H1 (cell line): ENCODE data around the gene GLS. TPM values are rescaled to one million over a fixed set of nuclear protein-coding genes. Genes with fewer than 3 reads are reported as not detected.

ENCODE experiments used
- CTCF ChIA-PET: fragments of 300-600 bp; sonication (Branson Sonifier 250); formaldehyde crosslinking; loops from one replicate; lab custom pipeline; 2021; ENCODE audit not compliant: partially characterized antibody; lab: Charles Lee
- POLR2A ChIA-PET: fragments of 300-600 bp; sonication (Branson Sonifier 250); formaldehyde crosslinking; loops from one replicate; lab custom pipeline; 2021; ENCODE audit warnings: inconsistent platforms; ENCODE audit not compliant: partially characterized antibody; lab: Charles Lee
- DNase-seq, 2 experiments: peaks; one replicate each; pipeline versions ENCODE4 v3.0.0 to v3.0.0-alpha.2; 2010 to 2022; ENCODE audit warnings: low spot score in 2 of 2, low read depth in 1 of 2, mixed read lengths in 1 of 2
- FAIRE-seq: peaks from 2 replicates; lab custom pipeline; 2011; peaks lifted over from hg19 to GRCh38; lab: Jason Lieb, UNC
- H2AFZ ChIP-seq: 2 replicates; pipeline ENCODE4 v1.8.1; 2012; ENCODE audit warnings: low read length, inconsistent platforms
- H2AK5ac ChIP-seq: 2 replicates; pipeline ENCODE4 v1.6.1; 2013; ENCODE audit warnings: low read depth, low read length
- H2BK120ac ChIP-seq: replicated peaks from 2 replicates; pipeline ENCODE3; 2013; ENCODE audit warnings: low read depth, low read length, inconsistent platforms
- H2BK12ac ChIP-seq: 2 replicates; pipeline ENCODE4 v1.6.1; 2013; ENCODE audit warnings: low read depth, low read length
- H2BK15ac ChIP-seq: 2 replicates; pipeline ENCODE4 v1.6.1; 2013; ENCODE audit warnings: low read length
- H2BK20ac ChIP-seq: 2 replicates; pipeline ENCODE4 v1.6.1; 2013; ENCODE audit warnings: low read length
- H2BK5ac ChIP-seq: 2 replicates; pipeline ENCODE4 v1.6.1; 2013; ENCODE audit warnings: low read depth, low read length
- H3K14ac ChIP-seq: 2 replicates; pipeline ENCODE4 v1.6.1; 2013; ENCODE audit warnings: inconsistent platforms; ENCODE audit not compliant: insufficient read length
- H3K18ac ChIP-seq: 2 replicates; pipeline ENCODE4 v1.6.1; 2013; ENCODE audit warnings: low read length; ENCODE audit errors: extremely low read depth
- H3K23ac ChIP-seq: 2 replicates; pipeline ENCODE4 v1.6.1; 2013; ENCODE audit warnings: inconsistent platforms; ENCODE audit not compliant: insufficient read length
- H3K23me2 ChIP-seq: 2 replicates; pipeline ENCODE4 v1.6.1; 2013; ENCODE audit warnings: low read depth, low read length
- H3K27ac ChIP-seq: 2 replicates; pipeline ENCODE4 v1.6.1; 2011; ENCODE audit warnings: low read depth, low read length, inconsistent platforms
- H3K27me3 ChIP-seq, 4 experiments: replicated peaks in 1 of 4; 1 replicate in 1 of 4; 2 replicates in 3 of 4; pipeline versions ENCODE4 v1.6.1 to v1.8.1; 2011 to 2013; ENCODE audit warnings: low read length in 3 of 4, mild to moderate bottlenecking in 3 of 4, inconsistent platforms in 2 of 4, mixed read lengths in 2 of 4, moderate library complexity in 1 of 4; ENCODE audit not compliant: control insufficient read depth in 3 of 4, insufficient read depth in 3 of 4; ENCODE audit errors: extremely low read depth in 1 of 4
- H3K36me3 ChIP-seq, 4 experiments: 2 replicates each; pipeline versions ENCODE4 v1.6.1 to v1.8.1; 2011 to 2013; ENCODE audit warnings: mild to moderate bottlenecking in 4 of 4, low read length in 3 of 4, moderate library complexity in 2 of 4, control low read depth in 1 of 4, inconsistent platforms in 1 of 4; ENCODE audit not compliant: insufficient read depth in 4 of 4, control insufficient read depth in 2 of 4
- H3K4ac ChIP-seq: replicated peaks from 2 replicates; pipeline ENCODE3; 2013; ENCODE audit warnings: low read length, low read depth, mixed read lengths, inconsistent platforms; ENCODE audit not compliant: insufficient read length
- H3K4me1 ChIP-seq, 4 experiments: replicated peaks in 1 of 4; 1 replicate in 1 of 4; 2 replicates in 3 of 4; pipeline versions ENCODE4 v1.6.1 to v1.8.1; 2011 to 2013; ENCODE audit warnings: low read length in 3 of 4, inconsistent platforms in 2 of 4, mixed read lengths in 1 of 4; ENCODE audit not compliant: insufficient read depth in 4 of 4, control insufficient read depth in 3 of 4
- H3K4me2 ChIP-seq, 2 experiments: 2 replicates each; pipeline versions ENCODE4 v1.6.1 to v1.8.1; 2011 to 2013; ENCODE audit warnings: low read depth in 2 of 2, low read length in 2 of 2, control low read depth in 1 of 2, inconsistent platforms in 1 of 2, mild to moderate bottlenecking in 1 of 2; ENCODE audit not compliant: insufficient read depth in 1 of 2
- H3K4me3 ChIP-seq, 4 experiments: fragments of 200-600, 300-600 bp in 1 of 4; sonication (generic), shearing (Covaris generic), sonication (Bioruptor Twin) in 1 of 4; 2 replicates each; pipeline versions ENCODE4 v1.5.1 to v1.8.1; 2011 to 2016; ENCODE audit warnings: low read length in 4 of 4, low read depth in 3 of 4, control low read depth in 2 of 4, inconsistent platforms in 2 of 4, mild to moderate bottlenecking in 2 of 4, mixed read lengths in 1 of 4, moderate library complexity in 1 of 4; ENCODE audit not compliant: insufficient read depth in 2 of 4; ENCODE audit errors: extremely low read depth in 1 of 4
- H3K56ac ChIP-seq: replicated peaks from 2 replicates; pipeline ENCODE3; 2013; ENCODE audit warnings: low read depth, mild to moderate bottlenecking, mixed read lengths, low read length, inconsistent platforms; ENCODE audit not compliant: insufficient read length
- H3K79me1 ChIP-seq: 2 replicates; pipeline ENCODE4 v1.6.1; 2013; ENCODE audit warnings: low read depth, low read length, control low read depth
- H3K79me2 ChIP-seq, 2 experiments: 2 replicates each; pipeline versions ENCODE4 v1.6.1 to v1.8.1; 2012 to 2013; ENCODE audit warnings: low read length in 2 of 2, mild to moderate bottlenecking in 2 of 2, inconsistent platforms in 1 of 2; ENCODE audit not compliant: insufficient read depth in 2 of 2, control insufficient read depth in 1 of 2
- H3K9ac ChIP-seq, 4 experiments: replicated peaks in 1 of 4; 1 replicate in 1 of 4; 2 replicates in 3 of 4; pipeline versions ENCODE4 v1.6.1 to v1.8.1; 2011 to 2013; ENCODE audit warnings: low read depth in 3 of 4, low read length in 3 of 4, control low read depth in 2 of 4, mild to moderate bottlenecking in 2 of 4, moderate library complexity in 2 of 4, inconsistent platforms in 1 of 4; ENCODE audit errors: extremely low read depth in 1 of 4
- H3K9me3 ChIP-seq, 2 experiments: 2 replicates each; pipeline versions ENCODE4 v1.6.1 to v1.8.1; 2012 to 2013; ENCODE audit warnings: mild to moderate bottlenecking in 2 of 2, moderate library complexity in 2 of 2, control low read depth in 1 of 2, inconsistent platforms in 1 of 2, low read depth in 1 of 2, low read length in 1 of 2, mixed read lengths in 1 of 2; ENCODE audit not compliant: insufficient read depth in 2 of 2
- H4K20me1 ChIP-seq, 2 experiments: replicated peaks in 1 of 2; 2 replicates each; pipeline versions ENCODE3 to v1.8.1; 2011 to 2013; ENCODE audit warnings: inconsistent platforms in 2 of 2, low read length in 2 of 2, mild to moderate bottlenecking in 1 of 2; ENCODE audit not compliant: insufficient read depth in 2 of 2, control insufficient read depth in 1 of 2
- H4K5ac ChIP-seq: 2 replicates; pipeline ENCODE4 v1.6.1; 2013; ENCODE audit warnings: low read length, low read depth, mixed read lengths, inconsistent platforms; ENCODE audit not compliant: insufficient read length
- H4K8ac ChIP-seq: 2 replicates; pipeline ENCODE4 v1.8.0; 2013; ENCODE audit warnings: mild to moderate bottlenecking, moderate library complexity, low read length, inconsistent platforms; ENCODE audit not compliant: insufficient read depth; ENCODE audit errors: extremely low read depth
- H4K91ac ChIP-seq: replicated peaks from 2 replicates; pipeline ENCODE3; 2013; ENCODE audit warnings: low read length, mixed read lengths, inconsistent platforms; ENCODE audit not compliant: insufficient read length
- CREB1 ChIP-seq: IDR thresholded peaks from 2 replicates; pipeline ENCODE4 v1.6.1; 2012; ENCODE audit warnings: inconsistent platforms
- GTF2F1 ChIP-seq: IDR thresholded peaks from 2 replicates; pipeline ENCODE4 v1.6.1; 2012; ENCODE audit warnings: low read depth, low read length, improper control_type of control experiment, borderline replicate concordance
- KDM5A ChIP-seq: fragments of 200-600 bp; IDR thresholded peaks from 2 replicates; pipeline ENCODE4 v1.7.1; 2012; ENCODE audit warnings: mild to moderate bottlenecking, low read length, inconsistent platforms, mixed read lengths
- RAD21 ChIP-seq, 2 experiments: IDR thresholded peaks in 1 of 2; conservative IDR thresholded peaks in 1 of 2; 2 replicates each; pipeline ENCODE4 v1.6.1; 2011; ENCODE audit warnings: low read depth in 2 of 2, low read length in 2 of 2, improper control_type of control experiment in 1 of 2, inconsistent platforms in 1 of 2, mild to moderate bottlenecking in 1 of 2, moderate library complexity in 1 of 2
- WGBS, 2 experiments: shearing (Covaris generic) in 1 of 2; methylation state at CpG; one replicate each; pipeline versions ENCODE4 v1.1.6 to v1.1.7; 2013 to 2015; ENCODE audit warnings: low lambda C conversion rate in 2 of 2, mixed read lengths in 2 of 2, inconsistent platforms in 1 of 2, low coverage in 1 of 2, missing lambda C conversion rate in 1 of 2; ENCODE audit not compliant: insufficient replicate concordance in 2 of 2, insufficient coverage in 1 of 2, insufficient read length in 1 of 2; ENCODE audit errors: extremely low coverage in 1 of 2, missing lambda C conversion rate in 1 of 2; 5-methylcytosine and 5-hydroxymethylcytosine counted together
- polyA plus RNA-seq, 7 experiments: library from polyadenylated mRNA; depleted of rRNA in 3 of 7; stranded (reverse) in 5 of 7; unstranded in 2 of 7; fragments of >200 nt in 5 of 7; fragments of 200-250 nt in 2 of 7; gene quantifications; 1 replicate in 5 of 7; 2 replicates in 1 of 7; 4 replicates in 1 of 7; pipeline versions ENCODE4 v1.2.1 to v1.2.3, GENCODE V29; 2011 to 2013; ENCODE audit warnings: missing spikeins in 2 of 7, mixed read lengths in 2 of 7
- total RNA-seq: library from RNA; stranded (reverse); fragmentation: NEBNext Ultra II Directional; extraction: Animal tissue kit (Norgen Biotek cat#: 25700); gene quantifications from 2 replicates; pipeline ENCODE4 v1.2.1, GENCODE V29; 2021

Gene GLS
- total and polyA plus RNA-seq, 2 of the 8 experiments (the other 6 are each of a cell fraction or from before 2014, with no cell fraction given) = 15.7 to 89.8 TPM

DNA sequence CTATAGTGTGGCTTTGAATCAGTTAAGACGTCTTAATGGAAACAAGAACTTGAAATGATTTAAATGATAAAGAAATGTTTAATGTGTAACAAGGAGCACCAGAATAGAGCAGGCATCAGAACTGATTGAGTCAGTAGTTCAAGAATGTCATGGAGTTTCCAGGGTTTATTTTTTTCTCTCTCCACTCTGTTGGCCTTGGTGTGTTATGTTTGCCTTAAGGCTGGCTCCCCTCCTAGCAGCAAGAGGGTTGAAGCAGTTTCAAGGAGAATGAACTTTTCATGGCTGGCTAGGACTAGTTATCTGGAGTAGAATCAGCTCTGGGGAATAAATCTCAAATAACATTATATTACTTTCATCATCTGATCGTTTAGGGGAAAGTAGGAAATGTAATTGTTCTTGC is 13.4 kb upstream of the GLS start:
- no peak overlapping the region; the same call in 1 of the 2 replicates for H2BK5ac ChIP-seq
- no peak overlapping the region for H4K8ac ChIP-seq
- H2BK20ac ChIP-seq = 0 out of 2 replicates have a peak overlapping the region, but pooled peaks have one; percentile 23
- H3K18ac ChIP-seq = no peak overlapping the region
- POLR2A ChIA-PET = interaction anchor here (1.5 to 1.6 kb wide), 2 partner anchors 14 to 17 kb away, joined by 3 to 4 read pairs; no protein-coding TSS in a partner anchor
- H3K36me3 ChIP-seq = peaks cover 0 to 4% (median 0%) of the 10 kb centered on the region in 4 experiments; a peak in 1 of 8 replicates
- CTCF ChIA-PET = interaction anchor here (0.9 to 1.6 kb wide), 3 partner anchors 9 to 16 kb away, joined by 4 to 5 read pairs (median 5); no protein-coding TSS in a partner anchor
- H3K4me3 ChIP-seq = no peak overlapping the region
- H3K56ac ChIP-seq = no peak overlapping the region
- H3K4me2 ChIP-seq = no peak overlapping the region
- H4K20me1 ChIP-seq = no peaks in the 10 kb centered on the region
- TF ChIP-seq CREB1 (no peak), GTF2F1 (no peak), RAD21 (IDR thresholded peaks at IDR 0.05 in 1 of 2, conservative IDR thresholded peaks at IDR 0.05 in 1 of 2; ENCODE audit: low read depth in 2 of 2, low read length in 2 of 2) (no peak), KDM5A (no peak)
- H4K5ac ChIP-seq = no peak overlapping the region
- H3K4me1 ChIP-seq = peaks cover 0 to 2% (median 0%) of the 10 kb centered on the region in 4 experiments; a peak in 2 of 7 replicates
- H3K27me3 ChIP-seq = no peaks in the 10 kb centered on the region
- 86% methylated on average over 2 of the region's 2 CpGs; no CpG with 5 or more reads in 1 of the 2 experiments for WGBS, 2 experiments
- no peak overlapping the region for H2BK15ac ChIP-seq
- H2AK5ac ChIP-seq = no peak overlapping the region
- H3K27ac ChIP-seq = no peak overlapping the region
- no peaks in the 10 kb centered on the region for H3K79me2 ChIP-seq
- H3K4ac ChIP-seq = no peak overlapping the region
- no peak overlapping the region for H3K14ac ChIP-seq
- no peaks in the 10 kb centered on the region for H3K79me1 ChIP-seq
- H3K9ac ChIP-seq = no peak overlapping the region
- 0 out of 2 replicates have a peak, but pooled peaks cover 2% of the 10 kb centered on the region for H3K23me2 ChIP-seq
- DNase-seq = no peak
- H3K23ac ChIP-seq = no peak overlapping the region
- H2AFZ ChIP-seq = no peak overlapping the region
- H3K9me3 ChIP-seq = peaks cover 5 to 16% of the 10 kb centered on the region in 2 experiments
- FAIRE-seq = no peak
- H2BK120ac ChIP-seq = no peak overlapping the region
- no peak overlapping the region for H2BK12ac ChIP-seq
- no peak overlapping the region for H4K91ac ChIP-seq
